ENCODE data around the gene BAX. TPM values are rescaled to one million over a fixed set of nuclear protein-coding genes. Genes with fewer than 3 reads are reported as not detected.
A peak's percentile ranks its signal among the peaks of the same experiment; 100 is the strongest.

BAX gene
- total and polyA plus RNA-seq, 9 of the 15 experiments (the other 6 are each of a cell fraction or from before 2014, with no cell fraction given) = 3.2 to 95.4 (median 44.5) TPM

DNA sequence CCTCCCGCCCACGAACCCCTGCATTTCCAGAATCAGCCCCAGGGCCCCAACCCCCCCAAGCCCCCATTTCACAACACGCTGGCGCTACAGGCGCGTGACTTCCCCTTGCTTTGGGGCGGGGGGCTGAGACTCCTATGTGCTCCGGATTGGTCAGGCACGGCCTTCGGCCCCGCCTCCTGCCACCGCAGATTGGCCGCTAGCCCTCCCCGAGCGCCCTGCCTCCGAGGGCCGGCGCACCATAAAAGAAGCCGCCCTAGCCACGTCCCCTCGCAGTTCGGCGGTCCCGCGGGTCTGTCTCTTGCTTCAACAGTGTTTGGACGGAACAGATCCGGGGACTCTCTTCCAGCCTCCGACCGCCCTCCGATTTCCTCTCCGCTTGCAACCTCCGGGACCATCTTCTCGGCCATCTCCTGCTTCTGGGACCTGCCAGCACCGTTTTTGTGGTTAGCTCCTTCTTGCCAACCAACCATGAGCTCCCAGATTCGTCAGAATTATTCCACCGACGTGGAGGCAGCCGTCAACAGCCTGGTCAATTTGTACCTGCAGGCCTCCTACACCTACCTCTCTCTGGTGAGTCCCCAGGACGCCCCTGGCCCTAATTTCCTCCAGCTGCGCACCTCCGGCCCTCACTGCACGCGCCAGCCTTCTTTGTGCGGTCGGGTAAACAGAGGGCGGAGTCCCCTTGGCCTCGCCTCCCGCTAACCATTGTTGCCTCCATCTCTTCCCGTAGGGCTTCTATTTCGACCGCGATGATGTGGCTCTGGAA lies 10.5 kb downstream of the BAX start, which contains the start of gene FTL (continued):
- TF ChIP-seq SLC30A9 (CRISPR knock-in tag; IDR thresholded peaks at IDR 0.05) = no peak
- TF ChIP-seq, protein P1, sequence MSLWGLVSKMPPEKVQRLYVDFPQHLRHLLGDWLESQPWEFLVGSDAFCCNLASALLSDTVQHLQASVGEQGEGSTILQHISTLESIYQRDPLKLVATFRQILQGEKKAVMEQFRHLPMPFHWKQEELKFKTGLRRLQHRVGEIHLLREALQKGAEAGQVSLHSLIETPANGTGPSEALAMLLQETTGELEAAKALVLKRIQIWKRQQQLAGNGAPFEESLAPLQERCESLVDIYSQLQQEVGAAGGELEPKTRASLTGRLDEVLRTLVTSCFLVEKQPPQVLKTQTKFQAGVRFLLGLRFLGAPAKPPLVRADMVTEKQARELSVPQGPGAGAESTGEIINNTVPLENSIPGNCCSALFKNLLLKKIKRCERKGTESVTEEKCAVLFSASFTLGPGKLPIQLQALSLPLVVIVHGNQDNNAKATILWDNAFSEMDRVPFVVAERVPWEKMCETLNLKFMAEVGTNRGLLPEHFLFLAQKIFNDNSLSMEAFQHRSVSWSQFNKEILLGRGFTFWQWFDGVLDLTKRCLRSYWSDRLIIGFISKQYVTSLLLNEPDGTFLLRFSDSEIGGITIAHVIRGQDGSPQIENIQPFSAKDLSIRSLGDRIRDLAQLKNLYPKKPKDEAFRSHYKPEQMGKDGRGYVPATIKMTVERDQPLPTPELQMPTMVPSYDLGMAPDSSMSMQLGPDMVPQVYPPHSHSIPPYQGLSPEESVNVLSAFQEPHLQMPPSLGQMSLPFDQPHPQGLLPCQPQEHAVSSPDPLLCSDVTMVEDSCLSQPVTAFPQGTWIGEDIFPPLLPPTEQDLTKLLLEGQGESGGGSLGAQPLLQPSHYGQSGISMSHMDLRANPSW (CRISPR knock-in tag; IDR thresholded peaks at IDR 0.05) = peak; percentile 81; the same call in 1 of the 2 replicates
- no peak for TF ChIP-seq DACH1 (IDR thresholded peaks at IDR 0.05; ENCODE audit: partially characterized antibody)
- no peak for TF ChIP-seq RFX7 (CRISPR knock-in tag; IDR thresholded peaks at IDR 0.05)
- TF ChIP-seq, protein P2, sequence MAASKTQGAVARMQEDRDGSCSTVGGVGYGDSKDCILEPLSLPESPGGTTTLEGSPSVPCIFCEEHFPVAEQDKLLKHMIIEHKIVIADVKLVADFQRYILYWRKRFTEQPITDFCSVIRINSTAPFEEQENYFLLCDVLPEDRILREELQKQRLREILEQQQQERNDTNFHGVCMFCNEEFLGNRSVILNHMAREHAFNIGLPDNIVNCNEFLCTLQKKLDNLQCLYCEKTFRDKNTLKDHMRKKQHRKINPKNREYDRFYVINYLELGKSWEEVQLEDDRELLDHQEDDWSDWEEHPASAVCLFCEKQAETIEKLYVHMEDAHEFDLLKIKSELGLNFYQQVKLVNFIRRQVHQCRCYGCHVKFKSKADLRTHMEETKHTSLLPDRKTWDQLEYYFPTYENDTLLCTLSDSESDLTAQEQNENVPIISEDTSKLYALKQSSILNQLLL (CRISPR knock-in tag; IDR thresholded peaks at IDR 0.05; ENCODE audit: borderline replicate concordance) = no peak
- TF ChIP-seq, protein P3, sequence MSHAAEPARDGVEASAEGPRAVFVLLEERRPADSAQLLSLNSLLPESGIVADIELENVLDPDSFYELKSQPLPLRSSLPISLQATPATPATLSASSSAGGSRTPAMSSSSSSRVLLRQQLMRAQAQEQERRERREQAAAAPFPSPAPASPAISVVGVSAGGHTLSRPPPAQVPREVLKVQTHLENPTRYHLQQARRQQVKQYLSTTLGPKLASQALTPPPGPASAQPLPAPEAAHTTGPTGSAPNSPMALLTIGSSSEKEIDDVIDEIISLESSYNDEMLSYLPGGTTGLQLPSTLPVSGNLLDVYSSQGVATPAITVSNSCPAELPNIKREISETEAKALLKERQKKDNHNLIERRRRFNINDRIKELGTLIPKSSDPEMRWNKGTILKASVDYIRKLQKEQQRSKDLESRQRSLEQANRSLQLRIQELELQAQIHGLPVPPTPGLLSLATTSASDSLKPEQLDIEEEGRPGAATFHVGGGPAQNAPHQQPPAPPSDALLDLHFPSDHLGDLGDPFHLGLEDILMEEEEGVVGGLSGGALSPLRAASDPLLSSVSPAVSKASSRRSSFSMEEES (CRISPR knock-in tag; IDR thresholded peaks at IDR 0.05) = peak; percentile 37; the same call in 1 of the 2 replicates
- no peak for TF ChIP-seq HLTF (IDR thresholded peaks at IDR 0.05)
- no peak for TF ChIP-seq ZNF57 (CRISPR knock-in tag; IDR thresholded peaks at IDR 0.05)
- TF ChIP-seq, protein P4, sequence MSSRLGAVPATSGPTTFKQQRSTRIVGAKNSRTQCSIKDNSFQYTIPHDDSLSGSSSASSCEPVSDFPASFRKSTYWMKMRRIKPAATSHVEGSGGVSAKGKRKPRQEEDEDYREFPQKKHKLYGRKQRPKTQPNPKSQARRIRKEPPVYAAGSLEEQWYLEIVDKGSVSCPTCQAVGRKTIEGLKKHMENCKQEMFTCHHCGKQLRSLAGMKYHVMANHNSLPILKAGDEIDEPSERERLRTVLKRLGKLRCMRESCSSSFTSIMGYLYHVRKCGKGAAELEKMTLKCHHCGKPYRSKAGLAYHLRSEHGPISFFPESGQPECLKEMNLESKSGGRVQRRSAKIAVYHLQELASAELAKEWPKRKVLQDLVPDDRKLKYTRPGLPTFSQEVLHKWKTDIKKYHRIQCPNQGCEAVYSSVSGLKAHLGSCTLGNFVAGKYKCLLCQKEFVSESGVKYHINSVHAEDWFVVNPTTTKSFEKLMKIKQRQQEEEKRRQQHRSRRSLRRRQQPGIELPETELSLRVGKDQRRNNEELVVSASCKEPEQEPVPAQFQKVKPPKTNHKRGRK (tag; IDR thresholded peaks at IDR 0.05) = no peak
- no peak for TF ChIP-seq FOXK1 (CRISPR knock-in tag; IDR thresholded peaks at IDR 0.05; ENCODE audit: borderline replicate concordance)
- no peak for TF ChIP-seq HNRNPH1 (optimal IDR thresholded peaks at IDR 0.05; ENCODE audit: low read depth, low read length)
- peak in 1 of 2 experiments; percentile 56; a peak in 1 of 4 replicates for TF ChIP-seq SRF (CRISPR knock-in tag; IDR thresholded peaks at IDR 0.05)
- TF ChIP-seq TBL1XR1 (IDR thresholded peaks at IDR 0.05; ENCODE audit: low read length in 2 of 2) = 0 out of 4 replicates have a peak, but pooled peaks of 1 of the 2 experiments have one; percentile 57
- TF ChIP-seq NFE2 (IDR thresholded peaks at IDR 0.05; ENCODE audit: low read depth) = peak; percentile 38; the same call in 1 of the 2 replicates
- TF ChIP-seq, protein P5, sequence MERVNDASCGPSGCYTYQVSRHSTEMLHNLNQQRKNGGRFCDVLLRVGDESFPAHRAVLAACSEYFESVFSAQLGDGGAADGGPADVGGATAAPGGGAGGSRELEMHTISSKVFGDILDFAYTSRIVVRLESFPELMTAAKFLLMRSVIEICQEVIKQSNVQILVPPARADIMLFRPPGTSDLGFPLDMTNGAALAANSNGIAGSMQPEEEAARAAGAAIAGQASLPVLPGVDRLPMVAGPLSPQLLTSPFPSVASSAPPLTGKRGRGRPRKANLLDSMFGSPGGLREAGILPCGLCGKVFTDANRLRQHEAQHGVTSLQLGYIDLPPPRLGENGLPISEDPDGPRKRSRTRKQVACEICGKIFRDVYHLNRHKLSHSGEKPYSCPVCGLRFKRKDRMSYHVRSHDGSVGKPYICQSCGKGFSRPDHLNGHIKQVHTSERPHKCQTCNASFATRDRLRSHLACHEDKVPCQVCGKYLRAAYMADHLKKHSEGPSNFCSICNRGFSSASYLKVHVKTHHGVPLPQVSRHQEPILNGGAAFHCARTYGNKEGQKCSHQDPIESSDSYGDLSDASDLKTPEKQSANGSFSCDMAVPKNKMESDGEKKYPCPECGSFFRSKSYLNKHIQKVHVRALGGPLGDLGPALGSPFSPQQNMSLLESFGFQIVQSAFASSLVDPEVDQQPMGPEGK (CRISPR knock-in tag; IDR thresholded peaks at IDR 0.05; ENCODE audit: borderline replicate concordance) = no peak; the same call in 1 of the 2 replicates
- TF ChIP-seq HNRNPUL1 (IDR thresholded peaks at IDR 0.05; ENCODE audit: low read length) = peak; percentile 77; the same call in 1 of the 2 replicates
